NCI-H446 treated with DMSO at 0.1 percent for 48 hours (cell line): Measurements from ENCODE around the gene KCTD4.
"Not testable (repeated sequence)": the region's sequence is repeated elsewhere in the genome, so short reads cannot be mapped to it uniquely, and the experiment has no call there.

Source experiments
- DNase-seq: peaks from one replicate; lab custom pipeline; 2025; lab: John Stamatoyannopoulos, UW

The KCTD4 gene

DNA sequence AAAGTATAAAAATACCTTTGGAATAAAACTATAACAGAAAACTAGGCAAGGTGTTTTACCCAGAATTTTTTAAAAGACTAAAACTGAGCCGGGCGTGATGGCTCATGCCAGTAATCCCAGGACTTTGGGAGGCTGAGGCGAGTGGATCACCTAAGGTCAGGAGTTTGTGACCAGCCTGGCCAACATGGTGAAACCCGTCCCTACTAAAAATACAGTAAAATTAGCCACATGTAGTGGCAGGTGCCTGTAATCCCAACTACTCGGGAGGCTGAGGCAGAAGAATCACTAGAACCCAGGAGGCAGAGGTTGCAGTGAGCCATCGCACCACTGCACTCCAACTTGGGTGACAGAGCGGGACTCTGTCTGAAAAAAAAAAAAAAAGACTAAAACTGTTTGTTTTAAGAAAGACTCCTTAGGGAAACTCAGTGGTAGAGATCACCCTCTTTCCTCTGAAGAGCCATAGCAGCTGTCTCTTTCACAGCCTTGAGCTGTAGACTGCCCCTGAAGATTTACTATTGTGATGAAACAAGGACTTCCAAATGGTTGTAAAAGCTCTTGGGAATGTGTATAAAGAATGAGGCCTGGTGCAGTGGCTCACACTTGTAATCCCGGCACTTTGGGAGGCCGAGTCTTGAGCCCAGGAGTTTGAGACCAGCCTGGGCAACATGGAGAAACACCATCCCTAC lies 14.7 kb upstream of the KCTD4 start:
- DNase-seq: no peak

DNA sequence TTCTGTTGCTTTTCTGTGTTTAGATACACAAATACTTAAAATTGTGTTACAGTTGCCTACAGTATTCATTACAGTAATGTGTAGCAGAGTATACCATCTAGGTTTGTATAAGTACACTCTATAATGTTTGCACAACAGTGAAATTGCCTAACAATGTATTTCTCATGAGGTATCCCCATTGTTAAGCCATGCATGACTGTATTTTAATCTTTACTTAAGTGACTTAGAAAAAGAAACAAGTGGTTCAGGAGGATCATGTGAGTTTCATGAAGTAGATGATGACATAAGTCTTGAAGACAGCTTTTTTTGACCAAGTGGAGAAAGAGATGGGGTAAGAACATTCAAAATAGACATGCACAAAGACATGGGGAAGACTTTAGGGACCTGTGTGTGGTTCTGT lies 8.4 kb upstream of the KCTD4 start:
- DNase-seq: no peak

DNA sequence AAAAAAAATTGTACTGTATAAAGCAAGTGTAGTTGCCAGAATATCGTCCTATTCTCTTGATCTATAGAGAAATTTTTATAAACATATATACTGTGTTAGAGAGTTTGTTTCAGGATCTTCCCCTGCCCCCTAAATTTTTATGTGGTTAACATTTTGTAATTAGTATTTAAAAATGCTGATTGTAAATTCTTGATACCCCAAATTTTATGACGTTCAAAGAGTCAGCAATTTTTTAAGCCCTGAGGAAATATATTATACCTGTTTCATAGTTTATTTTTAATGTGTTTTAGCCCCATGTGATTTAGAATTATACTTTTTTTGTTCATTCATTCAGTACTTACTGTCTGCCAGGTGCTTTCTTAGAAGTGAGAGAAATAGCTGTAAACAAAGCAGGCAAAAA lies 7.3 kb upstream of the KCTD4 start:
- no peak for DNase-seq

- no peak for DNase-seq
Observed at GRCh38 chr13:45207319-45207718, 6.5 kb upstream of the KCTD4 start.

- no peak for DNase-seq
Observed at GRCh38 chr13:45206340-45206739, 5.5 kb upstream of the KCTD4 start.

GRCh38 chr13:45205124-45205523 lies 4.3 kb upstream of the KCTD4 start:
- no peak for DNase-seq

DNA sequence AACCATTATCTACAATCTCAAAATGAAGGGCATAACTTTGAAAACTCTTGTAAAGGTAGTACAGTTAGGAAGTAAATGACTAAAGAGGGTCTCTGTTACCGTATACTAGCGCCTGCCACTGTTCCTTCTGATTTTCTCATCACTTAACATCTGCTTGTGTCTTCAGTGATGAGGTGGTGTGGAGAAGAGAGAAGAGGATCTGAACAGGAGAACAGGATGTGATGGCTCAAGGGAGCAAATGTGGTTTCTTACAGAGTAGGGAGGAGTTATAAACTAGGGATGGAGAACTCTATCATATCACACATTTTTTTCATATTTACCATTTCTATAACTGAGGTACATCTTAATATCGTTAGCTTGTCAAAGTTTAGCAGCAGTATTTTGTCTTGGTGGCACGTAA lies 1.1 kb downstream of the KCTD4 start:
- no peak for DNase-seq

GRCh38 chr13:45198924-45199323 lies 1.9 kb downstream of the KCTD4 start:
- DNase-seq: no peak

DNA sequence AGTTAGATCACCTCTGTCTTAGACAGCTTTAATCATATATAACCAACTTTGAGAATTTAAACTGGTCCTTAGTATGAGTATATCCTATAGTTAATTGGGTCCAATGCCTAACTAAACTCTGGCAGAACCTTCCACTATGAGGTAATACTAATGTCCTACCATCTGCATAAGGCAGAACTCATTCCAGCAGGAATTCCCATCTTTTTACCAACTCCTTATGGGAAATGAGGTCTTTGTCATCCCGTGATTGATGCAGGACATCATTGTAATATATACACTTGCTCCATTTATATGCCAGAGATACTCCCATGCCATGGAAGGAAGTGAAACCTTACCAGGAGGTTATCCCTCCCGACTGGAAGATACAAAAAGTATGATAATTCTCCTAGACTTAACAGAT lies 2.8 kb downstream of the KCTD4 start:
- no peak for DNase-seq

GRCh38 chr13:45196622-45197021 lies 4.2 kb downstream of the KCTD4 start:
- no peak for DNase-seq

DNA sequence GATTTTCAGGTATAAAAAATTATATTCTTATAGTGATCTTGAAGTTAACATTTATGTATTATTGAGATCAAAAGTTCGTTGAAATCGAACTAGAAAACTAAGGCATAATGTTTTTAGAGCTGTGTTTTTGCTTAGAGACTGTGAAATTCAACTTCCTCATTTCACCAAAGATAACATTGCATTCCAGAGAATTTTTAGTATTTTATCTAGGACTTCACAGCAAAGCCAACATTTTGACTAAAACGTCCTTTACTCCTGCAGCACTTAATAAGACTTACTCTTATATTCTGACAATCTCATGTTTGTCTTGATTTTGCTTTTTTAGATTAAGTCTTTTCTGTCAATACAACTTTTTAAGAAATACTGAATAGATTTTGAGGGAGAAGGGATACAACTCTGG lies 4.7 kb downstream of the KCTD4 start:
- DNase-seq: no peak

DNA sequence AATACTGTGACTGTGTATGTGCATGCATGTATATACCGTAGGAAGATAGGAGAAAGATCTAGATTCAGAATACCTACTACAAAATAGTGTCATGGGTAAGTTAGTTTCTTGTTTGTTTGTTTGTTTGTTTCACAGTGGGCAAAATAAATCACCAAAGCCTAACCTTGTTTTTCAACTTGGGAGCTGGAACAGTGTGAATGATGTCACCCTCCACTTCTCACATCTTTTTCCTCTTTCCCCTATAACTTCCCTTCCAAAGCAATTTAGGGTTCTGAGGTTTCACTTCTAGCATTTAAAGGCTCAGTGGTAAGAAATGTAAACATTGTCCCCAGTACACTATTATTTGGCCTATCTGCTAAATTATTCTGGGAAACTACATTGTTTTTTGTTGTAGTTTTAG lies 5.4 kb downstream of the KCTD4 start:
- no peak for DNase-seq

- DNase-seq: no peak
Observed at GRCh38 chr13:45194081-45194939, 6.5 kb downstream of the KCTD4 start.

DNA sequence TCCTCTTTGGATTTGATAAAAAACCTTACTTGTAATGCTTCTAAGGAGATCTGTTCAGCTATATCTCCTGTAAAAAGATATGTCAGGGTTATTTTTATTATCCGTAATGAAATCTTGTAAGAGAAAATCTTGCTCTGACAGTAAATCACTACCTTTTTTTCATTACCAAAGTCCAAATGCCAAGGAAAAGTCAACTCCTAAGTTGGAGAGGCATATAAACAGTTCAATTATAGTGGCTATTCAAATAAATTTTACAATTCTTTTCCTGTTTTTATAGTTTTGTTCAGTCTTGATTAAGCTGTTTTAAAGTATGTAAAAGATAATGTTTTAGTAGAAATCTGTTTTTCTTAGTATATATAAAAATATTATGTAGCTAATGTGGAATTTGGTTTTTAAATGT lies 9.0 kb downstream of the KCTD4 start:
- no peak for DNase-seq

DNA sequence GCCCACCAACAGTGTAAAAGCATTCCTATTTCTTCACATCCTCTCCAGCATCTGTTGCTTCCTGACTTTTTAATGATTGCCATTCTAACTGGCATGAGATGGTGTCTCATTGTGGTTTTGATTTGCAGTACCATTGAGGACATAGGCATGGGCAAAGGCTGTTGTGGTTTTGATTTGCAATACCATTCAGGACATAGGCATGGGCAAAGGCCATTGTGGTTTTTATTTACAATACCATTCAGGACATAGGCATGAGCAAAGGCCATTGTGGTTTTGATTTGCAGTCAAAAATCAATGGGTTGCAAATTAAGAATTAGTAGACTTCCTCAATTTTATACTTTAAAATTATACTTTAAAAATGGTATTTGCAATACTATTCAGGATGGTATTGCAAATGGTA lies 11.3 kb downstream of the KCTD4 start:
- DNase-seq: not testable (repeated sequence)

DNA sequence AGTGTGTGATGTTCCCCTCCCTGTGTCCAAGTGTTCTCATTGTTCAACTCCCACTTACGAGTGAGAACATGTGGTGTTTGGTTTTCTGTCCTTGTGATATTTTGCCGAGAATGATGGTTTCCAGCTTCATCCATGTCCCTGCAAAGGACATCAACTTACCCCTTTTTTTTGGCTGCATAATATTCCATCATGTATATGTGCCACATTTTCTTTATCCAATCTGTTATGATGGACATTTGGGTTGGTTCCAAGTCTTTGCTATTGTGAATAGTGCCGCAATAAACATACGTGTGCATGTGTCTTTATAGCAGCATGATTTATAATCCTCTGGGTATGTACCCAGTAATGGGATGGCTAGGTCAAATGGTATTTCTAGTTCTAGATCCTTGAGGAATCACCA lies 11.8 kb downstream of the KCTD4 start:
- DNase-seq: not testable (repeated sequence)

DNA sequence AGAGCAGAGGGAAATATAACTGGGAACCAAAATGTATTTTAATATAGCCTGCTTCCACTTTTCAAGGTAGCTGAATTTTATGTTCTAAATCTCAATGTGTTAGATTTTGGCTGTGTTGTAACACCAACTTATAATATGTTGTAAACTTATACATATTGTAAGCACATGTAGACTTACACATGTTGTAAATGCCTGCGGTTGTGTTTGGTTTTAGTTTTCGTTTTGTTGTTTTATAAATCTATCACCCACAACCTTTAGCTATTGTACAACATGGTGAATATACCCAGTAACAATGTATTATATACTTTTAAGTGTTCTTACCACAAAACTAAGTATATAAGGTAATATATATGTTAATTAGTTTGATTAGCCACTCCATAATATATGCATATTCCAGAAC lies 15.6 kb downstream of the KCTD4 start:
- DNase-seq: no peak

DNA sequence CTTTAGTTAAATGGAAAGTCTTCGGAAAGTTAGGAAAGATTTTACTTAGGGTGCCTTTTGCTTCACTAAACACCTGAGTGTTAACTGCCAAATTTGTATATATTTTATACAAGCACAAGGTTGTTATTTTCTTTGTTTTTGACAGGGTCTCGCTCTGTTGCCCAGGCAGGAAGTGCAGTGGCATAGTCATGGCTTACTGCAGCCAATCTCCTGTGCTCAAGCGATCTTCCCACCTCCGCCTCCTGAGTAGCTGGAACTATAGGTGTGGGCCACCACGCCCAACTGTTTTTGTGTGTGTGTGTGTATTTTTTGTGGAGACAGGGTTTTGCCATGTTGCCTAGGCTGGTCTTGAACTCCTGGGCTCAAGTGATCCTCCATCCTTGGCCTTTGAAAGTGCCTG lies 16.2 kb downstream of the KCTD4 start:
- no peak for DNase-seq

DNA sequence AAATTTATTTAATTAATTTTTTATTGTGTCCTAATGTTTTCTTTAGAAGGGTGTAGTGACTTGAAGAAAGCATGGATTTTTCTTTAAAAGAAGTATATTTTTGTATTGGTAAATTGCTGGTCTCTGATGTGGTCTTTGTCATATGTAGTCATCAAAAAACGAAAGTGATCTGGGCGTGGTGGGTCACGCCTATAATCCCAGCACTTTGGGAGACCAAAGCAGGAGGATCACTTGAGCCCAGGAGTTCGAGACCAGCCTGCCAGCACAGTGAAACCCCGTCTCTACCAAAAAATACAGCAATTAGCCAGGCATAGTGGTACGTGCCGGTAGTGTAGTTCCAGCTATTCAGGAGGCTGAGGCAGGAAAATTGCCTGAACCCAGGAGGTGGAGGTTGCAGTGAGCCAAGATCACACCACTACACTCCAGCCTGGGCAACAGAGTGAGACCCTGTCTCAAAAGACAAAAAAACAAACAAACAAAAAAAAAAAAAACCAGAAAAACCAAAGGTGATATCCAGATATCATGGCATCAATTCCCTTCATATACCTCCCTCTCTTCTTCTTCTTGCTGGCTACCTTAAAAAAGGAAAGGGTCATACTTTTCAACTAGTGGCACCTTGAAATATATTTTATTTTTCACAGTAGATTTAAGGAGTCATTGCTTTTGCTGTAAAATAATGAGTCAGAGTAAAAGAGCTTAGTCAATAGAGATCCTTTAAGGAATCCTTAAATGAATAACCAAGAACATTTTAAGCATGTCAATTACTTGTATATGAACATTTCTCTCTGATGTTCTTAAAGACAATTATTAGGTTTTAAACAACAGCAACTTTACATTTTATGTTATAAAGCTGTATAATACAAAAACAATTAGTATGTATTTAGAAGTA lies 19.9 kb downstream of the KCTD4 start:
- DNase-seq: no peak

DNA sequence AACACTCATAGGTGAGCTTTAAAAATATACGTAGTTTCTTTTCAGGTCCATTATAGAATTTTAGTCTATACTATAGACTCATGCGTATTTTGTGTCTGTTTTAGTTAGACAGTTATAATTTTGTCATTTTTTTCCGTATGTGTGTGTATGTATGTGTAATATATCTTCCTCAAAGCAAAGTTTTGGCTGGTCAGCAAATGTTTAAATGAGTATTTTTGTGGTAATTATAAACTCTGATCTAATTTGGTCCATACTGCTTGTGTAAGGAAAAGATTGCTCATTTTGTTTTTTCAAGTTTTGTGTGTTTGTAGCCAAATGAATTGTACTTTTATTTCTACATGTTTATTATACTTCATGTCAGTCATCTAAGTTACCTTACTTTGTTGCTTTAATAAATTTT lies 20.5 kb downstream of the KCTD4 start:
- DNase-seq: no peak

DNA sequence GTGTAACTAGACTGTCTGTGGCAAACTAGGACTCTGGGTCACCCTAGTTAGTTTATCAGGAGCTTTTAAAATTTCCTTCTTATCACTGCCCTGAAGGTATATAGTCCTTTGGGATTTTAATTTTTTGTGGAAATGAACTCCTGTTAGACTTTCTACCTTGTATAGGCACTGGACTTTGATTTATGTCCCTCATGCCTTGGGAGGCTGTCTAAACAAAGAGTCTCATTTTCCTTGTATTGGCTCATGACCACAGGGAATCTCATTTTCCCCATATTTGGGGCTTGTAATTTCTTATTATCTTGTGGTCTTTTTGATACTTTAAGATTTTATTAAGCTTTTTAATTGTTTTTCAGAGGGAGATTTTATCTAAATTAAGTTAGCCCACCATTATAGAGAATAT lies 21.4 kb downstream of the KCTD4 start:
- no peak for DNase-seq

GRCh38 chr13:45178349-45179162 lies 22.3 kb downstream of the KCTD4 start:
- DNase-seq: no peak
